ENCODE results near the gene EPGN.

The EPGN gene

GRCh38 chr4:74309223-74309622 is 953 bp downstream of the EPGN start:
- no peak for DNase-seq (ENCODE audit: low spot score)

- DNase-seq (ENCODE audit: low spot score): peak; percentile 68
Measured at GRCh38 chr4:74311696-74312313, 3.5 kb downstream of the EPGN start.

GRCh38 chr4:74314329-74314728 is 6.1 kb downstream of the EPGN start:
- no peak for DNase-seq (ENCODE audit: low spot score)

- DNase-seq (ENCODE audit: low spot score): no peak
Measured at GRCh38 chr4:74314944-74315343, 6.7 kb downstream of the EPGN start.

- no peak for DNase-seq (ENCODE audit: low spot score)
Measured at GRCh38 chr4:74315376-74315775, 7.1 kb downstream of the EPGN start.

- DNase-seq (ENCODE audit: low spot score): no peak
Measured at GRCh38 chr4:74316397-74316796, 8.1 kb downstream of the EPGN start.

- DNase-seq (ENCODE audit: low spot score): no peak
Measured at GRCh38 chr4:74317616-74318246, 9.5 kb downstream of the EPGN start.

- no peak for DNase-seq (ENCODE audit: low spot score)
Measured at GRCh38 chr4:74318276-74318675, 10.0 kb downstream of the EPGN start.

- peak; percentile 58 for DNase-seq (ENCODE audit: low spot score)
Measured at GRCh38 chr4:74319470-74319869, 11.2 kb downstream of the EPGN start.

GRCh38 chr4:74320559-74321118 is 12.4 kb downstream of the EPGN start:
- peak; percentile 93 for DNase-seq (ENCODE audit: low spot score)

GRCh38 chr4:74322301-74322700 is 14.0 kb downstream of the EPGN start:
- no peak for DNase-seq (ENCODE audit: low spot score)

GRCh38 chr4:74323663-74324062 is 15.4 kb downstream of the EPGN start:
- no peak for DNase-seq (ENCODE audit: low spot score)

GRCh38 chr4:74324262-74324661 is 16.0 kb downstream of the EPGN start:
- no peak for DNase-seq (ENCODE audit: low spot score)

GRCh38 chr4:74325886-74326285 is 17.6 kb downstream of the EPGN start:
- DNase-seq (ENCODE audit: low spot score): no peak

- no peak for DNase-seq (ENCODE audit: low spot score)
Measured at GRCh38 chr4:74327762-74328161, 19.5 kb downstream of the EPGN start.

GRCh38 chr4:74328501-74328900 is 20.2 kb downstream of the EPGN start:
- DNase-seq (ENCODE audit: low spot score): no peak

GRCh38 chr4:74329307-74329706 is 21.0 kb downstream of the EPGN start:
- DNase-seq (ENCODE audit: low spot score): no peak

- DNase-seq (ENCODE audit: low spot score): no peak
Measured at GRCh38 chr4:74330295-74330750, 22.1 kb downstream of the EPGN start.

- no peak for DNase-seq (ENCODE audit: low spot score)
Measured at GRCh38 chr4:74331252-74331651, 23.0 kb downstream of the EPGN start.

GRCh38 chr4:74331944-74332343 is 23.7 kb downstream of the EPGN start:
- no peak for DNase-seq (ENCODE audit: low spot score)

- no peak for DNase-seq (ENCODE audit: low spot score)
Measured at GRCh38 chr4:74334636-74335035, 26.4 kb downstream of the EPGN start.

GRCh38 chr4:74335341-74336021 is 27.2 kb downstream of the EPGN start:
- DNase-seq (ENCODE audit: low spot score): no peak

GRCh38 chr4:74338792-74339333 is 30.6 kb downstream of the EPGN start:
- DNase-seq (ENCODE audit: low spot score): no peak
